SK-N-MC (cell line): ENCODE data around the gene PARVB.

Experiments used
- EZH2 ChIP-seq: fragments of 200-600 bp; sonication (generic); IDR thresholded peaks from one replicate; pipeline ENCODE4 v1.6.1; 2017; ENCODE audit warnings: antibody characterized with exemption
- POLR2AphosphoS5 ChIP-seq: IDR thresholded peaks from 2 replicates; pipeline ENCODE4 v1.6.1; 2012; ENCODE audit warnings: mild to moderate bottlenecking, low read depth, low read length, borderline replicate concordance

DNA sequence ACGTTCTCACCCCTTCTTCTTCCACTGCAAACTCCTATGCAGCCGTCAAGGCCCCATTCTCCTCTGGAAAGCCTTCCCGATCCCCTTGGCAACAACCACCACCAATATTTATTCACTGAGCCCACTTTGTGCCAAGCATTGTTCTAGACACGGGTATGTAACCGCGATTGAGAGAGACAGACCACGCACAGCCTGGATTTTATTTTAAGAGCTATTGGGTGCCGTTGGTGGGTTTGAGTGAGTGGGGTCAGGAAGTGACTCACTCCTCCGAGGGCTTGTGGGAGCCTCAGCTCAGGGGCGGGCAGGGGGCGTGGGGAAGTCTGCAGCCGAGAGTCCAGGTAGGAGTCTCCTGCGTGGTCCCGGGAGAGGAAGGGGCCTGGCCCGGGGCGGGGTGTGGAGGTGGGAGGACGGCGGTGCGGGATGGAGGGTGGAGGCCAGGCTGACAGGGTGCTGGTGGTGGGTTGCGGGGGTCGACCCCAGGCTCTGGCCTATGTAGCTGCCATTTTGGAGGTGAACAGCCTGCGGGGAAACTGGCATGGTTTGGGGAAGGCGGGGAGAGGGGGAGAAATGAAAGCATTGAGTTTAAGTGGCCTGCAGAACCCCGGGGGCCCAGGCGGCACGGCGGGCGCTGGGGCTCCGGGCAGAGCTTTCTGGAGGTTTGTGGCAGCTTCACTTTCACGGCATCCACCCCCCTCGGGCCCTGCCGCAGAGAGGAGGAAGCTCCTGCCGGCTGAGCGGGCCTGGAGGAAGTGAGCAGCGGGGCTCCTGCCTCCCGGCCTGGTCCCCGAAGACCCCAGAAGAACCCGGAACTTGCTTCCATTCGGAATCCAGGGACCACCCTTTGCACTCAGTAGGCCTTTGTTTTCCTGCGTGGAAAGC lies 157.2 kb downstream of the PARVB start:
- no peak for TF ChIP-seq POLR2AphosphoS5
- no peak for TF ChIP-seq EZH2
